ENCODE measurements around the gene IL17RA.

Gene IL17RA

GRCh38 chr22:17104336-17104935 lies 19.6 kb downstream of the IL17RA start:
- Mint-ChIP-seq H3K4me3 (no peak overlapping the region), H3K9me3 (no peaks in the 10 kb centered on the region), H3K27ac (ENCODE audit: low read depth) (no peak overlapping the region), H3K36me3 (ENCODE audit: insufficient read depth) (peaks cover 58% of the 10 kb centered on the region), H3K4me1 (peaks cover 22% of the 10 kb centered on the region), H3K27me3 (no peaks in the 10 kb centered on the region)
- ATAC-seq (replicated peaks; ENCODE audit: extremely low read depth, poor library complexity, severe bottlenecking): no peak
- DNase-seq (ENCODE audit: low spot score in 2 of 2): no peak

DNA sequence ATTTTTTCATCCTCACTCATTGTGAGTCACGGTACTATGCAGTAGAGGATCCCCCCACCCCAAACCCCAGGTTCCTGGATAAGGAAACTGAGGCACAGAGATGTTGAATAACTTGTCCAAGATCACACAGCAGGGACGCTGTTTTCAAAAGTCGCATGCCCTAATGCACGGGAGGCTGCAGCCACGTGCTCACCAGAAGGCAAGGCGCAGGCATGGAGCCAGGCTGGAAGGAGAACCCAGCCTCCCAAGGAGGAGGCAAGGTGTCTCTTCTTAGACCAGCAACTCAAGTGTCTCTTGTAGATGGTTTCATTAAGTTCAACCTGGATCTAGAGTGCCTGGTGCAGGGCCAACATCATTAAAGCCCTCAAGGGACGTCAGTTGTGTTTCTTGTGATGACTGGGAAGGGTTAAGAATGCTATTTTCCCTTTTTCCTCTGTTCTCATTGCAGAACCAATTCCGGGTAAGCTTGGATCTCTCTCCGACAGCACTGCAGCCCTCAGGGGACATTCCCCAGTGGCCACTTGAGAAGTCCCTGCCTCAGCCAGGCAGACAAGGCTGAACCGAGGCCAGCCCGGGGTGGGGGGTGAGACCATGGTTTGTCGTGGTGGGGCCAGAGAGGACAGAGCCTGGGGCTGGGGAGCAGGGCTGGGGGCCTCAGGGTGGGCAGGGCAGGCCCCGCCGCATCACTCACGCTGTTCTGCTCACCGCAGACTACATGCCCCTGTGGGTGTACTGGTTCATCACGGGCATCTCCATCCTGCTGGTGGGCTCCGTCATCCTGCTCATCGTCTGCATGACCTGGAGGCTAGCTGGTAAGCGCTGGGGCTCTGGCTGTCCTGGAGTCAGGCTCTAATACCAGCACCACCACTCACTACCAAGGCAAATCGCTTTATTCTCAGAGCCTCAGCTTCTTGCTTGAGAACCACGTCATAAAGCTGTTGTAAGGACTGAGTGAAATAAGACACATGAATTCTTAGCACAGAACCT lies 20.6 kb downstream of the IL17RA start:
- no peak overlapping the region for H3K27ac Mint-ChIP-seq (ENCODE audit: low read depth)
- peaks cover 20% of the 10 kb centered on the region for H3K4me1 Mint-ChIP-seq
- no peak for DNase-seq (ENCODE audit: low spot score in 2 of 2)
- H3K9me3 Mint-ChIP-seq: no peaks in the 10 kb centered on the region
- H3K4me3 Mint-ChIP-seq: no peak overlapping the region
- H3K27me3 Mint-ChIP-seq: no peaks in the 10 kb centered on the region
- H3K36me3 Mint-ChIP-seq (ENCODE audit: insufficient read depth): peaks cover 57% of the 10 kb centered on the region
- no peak for ATAC-seq (replicated peaks; ENCODE audit: extremely low read depth, poor library complexity, severe bottlenecking)

DNA sequence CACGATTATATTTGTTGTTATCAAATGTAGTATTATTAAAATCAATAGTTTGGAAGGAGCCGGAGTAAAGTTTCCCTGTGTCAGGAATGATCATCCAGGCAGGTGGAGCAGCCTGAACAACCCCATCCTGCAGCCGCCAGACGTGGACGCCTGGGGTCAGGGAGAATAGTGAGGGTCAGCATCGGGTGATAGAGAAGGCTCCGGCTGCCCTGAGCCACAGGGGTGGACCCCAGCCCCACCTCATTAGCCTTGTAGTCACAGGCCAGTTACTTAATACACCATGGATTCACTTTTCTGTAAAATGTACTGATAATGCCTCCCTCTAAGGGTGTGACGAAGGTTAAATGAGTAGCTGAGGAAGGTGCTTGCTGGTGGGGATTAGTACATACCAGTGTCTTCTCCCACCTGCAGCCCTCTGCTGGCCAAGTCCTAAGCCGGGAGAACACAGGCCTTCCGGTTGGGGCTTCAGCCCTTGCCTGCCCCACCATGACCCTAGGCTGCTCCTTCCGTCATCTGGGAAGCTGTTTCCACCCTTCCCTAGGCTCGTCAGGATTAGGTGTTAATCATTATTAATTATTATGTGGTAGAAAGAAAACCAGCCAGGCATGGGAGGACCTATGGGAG lies 21.5 kb downstream of the IL17RA start:
- Mint-ChIP-seq H3K4me1 (peaks cover 20% of the 10 kb centered on the region), H3K27ac (ENCODE audit: low read depth) (no peak overlapping the region), H3K36me3 (ENCODE audit: insufficient read depth) (peaks cover 52% of the 10 kb centered on the region), H3K9me3 (no peaks in the 10 kb centered on the region), H3K4me3 (no peak overlapping the region), H3K27me3 (no peaks in the 10 kb centered on the region)
- DNase-seq (ENCODE audit: low spot score in 2 of 2) (no peak), ATAC-seq (replicated peaks; ENCODE audit: extremely low read depth, poor library complexity, severe bottlenecking) (peak; percentile 32)

- ATAC-seq (replicated peaks; ENCODE audit: extremely low read depth, poor library complexity, severe bottlenecking): peak; percentile 46
- DNase-seq (ENCODE audit: low spot score in 2 of 2): no peak
- Mint-ChIP-seq H3K27me3 (no peaks in the 10 kb centered on the region), H3K36me3 (ENCODE audit: insufficient read depth) (peaks cover 47% of the 10 kb centered on the region), H3K27ac (ENCODE audit: low read depth) (no peak overlapping the region), H3K4me3 (no peak overlapping the region), H3K9me3 (no peaks in the 10 kb centered on the region), H3K4me1 (peaks cover 14% of the 10 kb centered on the region)
These were observed 22.2 kb downstream of the IL17RA start for GRCh38 chr22:17106785-17107546.

DNA sequence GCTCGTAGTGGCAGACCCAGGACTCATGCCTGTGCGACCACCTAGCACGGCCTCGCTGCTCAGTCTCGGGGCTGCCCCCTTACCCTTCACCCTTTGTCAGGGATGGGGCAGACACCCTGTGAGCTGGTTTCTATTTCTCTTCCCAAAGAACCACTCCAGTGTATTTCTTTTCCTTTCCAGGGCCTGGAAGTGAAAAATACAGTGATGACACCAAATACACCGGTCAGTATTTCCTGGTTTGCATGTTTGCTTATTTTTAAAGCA lies 22.7 kb downstream of the IL17RA start:
- no peaks in the 10 kb centered on the region for H3K9me3 Mint-ChIP-seq
- peaks cover 44% of the 10 kb centered on the region for H3K36me3 Mint-ChIP-seq (ENCODE audit: insufficient read depth)
- ATAC-seq (replicated peaks; ENCODE audit: extremely low read depth, poor library complexity, severe bottlenecking): no peak
- DNase-seq (ENCODE audit: low spot score in 2 of 2): no peak
- peaks cover 9% of the 10 kb centered on the region for H3K4me1 Mint-ChIP-seq
- H3K27ac Mint-ChIP-seq (ENCODE audit: low read depth): peak overlapping the region; percentile 23
- no peak overlapping the region for H3K4me3 Mint-ChIP-seq
- no peaks in the 10 kb centered on the region for H3K27me3 Mint-ChIP-seq

GRCh38 chr22:17108256-17109112 lies 23.7 kb downstream of the IL17RA start:
- H3K36me3 Mint-ChIP-seq (ENCODE audit: insufficient read depth): peaks cover 34% of the 10 kb centered on the region
- no peak overlapping the region for H3K27ac Mint-ChIP-seq (ENCODE audit: low read depth)
- H3K9me3 Mint-ChIP-seq: no peaks in the 10 kb centered on the region
- ATAC-seq (replicated peaks; ENCODE audit: extremely low read depth, poor library complexity, severe bottlenecking): no peak
- no peaks in the 10 kb centered on the region for H3K27me3 Mint-ChIP-seq
- no peak overlapping the region for H3K4me3 Mint-ChIP-seq
- DNase-seq (ENCODE audit: low spot score in 2 of 2): no peak
- peaks cover 15% of the 10 kb centered on the region for H3K4me1 Mint-ChIP-seq

- Mint-ChIP-seq H3K27ac (ENCODE audit: low read depth) (no peak overlapping the region), H3K27me3 (no peaks in the 10 kb centered on the region), H3K9me3 (no peaks in the 10 kb centered on the region), H3K36me3 (ENCODE audit: insufficient read depth) (peaks cover 33% of the 10 kb centered on the region), H3K4me1 (peaks cover 17% of the 10 kb centered on the region), H3K4me3 (no peak overlapping the region)
- DNase-seq (ENCODE audit: low spot score in 2 of 2): no peak
- no peak for ATAC-seq (replicated peaks; ENCODE audit: extremely low read depth, poor library complexity, severe bottlenecking)
These were observed 24.5 kb downstream of the IL17RA start for GRCh38 chr22:17109113-17109865.

GRCh38 chr22:17109976-17110375 lies 25.2 kb downstream of the IL17RA start:
- Mint-ChIP-seq H3K4me1 (peaks cover 17% of the 10 kb centered on the region), H3K4me3 (no peak overlapping the region), H3K36me3 (ENCODE audit: insufficient read depth) (peaks cover 30% of the 10 kb centered on the region), H3K9me3 (no peaks in the 10 kb centered on the region), H3K27ac (ENCODE audit: low read depth) (no peak overlapping the region), H3K27me3 (no peaks in the 10 kb centered on the region)
- DNase-seq (ENCODE audit: low spot score in 2 of 2): no peak
- no peak for ATAC-seq (replicated peaks; ENCODE audit: extremely low read depth, poor library complexity, severe bottlenecking)

DNA sequence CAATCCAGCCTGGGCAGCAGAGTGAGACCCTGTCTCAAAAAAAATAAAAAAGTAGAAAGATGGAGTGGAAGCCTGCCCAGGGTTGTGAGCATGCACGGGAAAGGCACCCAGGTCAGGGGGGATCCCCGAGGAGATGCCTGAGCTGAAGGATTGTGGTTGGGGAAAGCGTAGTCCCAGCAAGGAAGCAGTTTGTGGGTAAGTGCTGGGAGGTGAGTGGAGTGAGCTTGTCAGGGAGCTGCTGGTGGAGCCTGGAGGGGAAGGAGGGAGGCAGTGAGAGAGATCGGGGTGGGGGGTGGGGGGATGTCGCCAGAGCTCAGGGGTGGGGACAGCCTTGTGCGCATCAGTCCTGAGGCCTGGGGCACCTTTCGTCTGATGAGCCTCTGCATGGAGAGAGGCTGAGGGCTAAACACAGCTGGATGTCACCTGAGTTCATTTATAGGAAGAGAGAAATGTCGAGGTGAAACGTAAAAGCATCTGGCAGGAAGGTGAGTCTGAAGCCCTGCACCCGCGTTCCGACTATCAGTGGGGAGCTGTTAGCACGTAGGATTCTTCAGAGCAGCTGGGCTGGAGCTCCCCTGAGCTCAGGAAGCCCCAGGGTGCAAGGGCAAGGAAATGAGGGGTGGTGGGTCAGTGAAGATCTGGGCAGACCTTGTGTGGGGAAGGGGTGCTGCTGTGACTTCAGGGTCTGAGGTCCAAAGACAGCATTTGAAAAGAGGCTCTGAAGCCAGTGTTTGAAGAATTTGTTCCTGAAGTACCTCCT lies 26.2 kb downstream of the IL17RA start:
- Mint-ChIP-seq H3K9me3 (no peaks in the 10 kb centered on the region), H3K36me3 (ENCODE audit: insufficient read depth) (peaks cover 29% of the 10 kb centered on the region), H3K4me3 (no peak overlapping the region), H3K27me3 (no peaks in the 10 kb centered on the region), H3K4me1 (peaks cover 25% of the 10 kb centered on the region), H3K27ac (ENCODE audit: low read depth) (peak overlapping the region; percentile 45)
- DNase-seq (ENCODE audit: low spot score in 2 of 2) (no peak), ATAC-seq (replicated peaks; ENCODE audit: extremely low read depth, poor library complexity, severe bottlenecking) (no peak)

DNA sequence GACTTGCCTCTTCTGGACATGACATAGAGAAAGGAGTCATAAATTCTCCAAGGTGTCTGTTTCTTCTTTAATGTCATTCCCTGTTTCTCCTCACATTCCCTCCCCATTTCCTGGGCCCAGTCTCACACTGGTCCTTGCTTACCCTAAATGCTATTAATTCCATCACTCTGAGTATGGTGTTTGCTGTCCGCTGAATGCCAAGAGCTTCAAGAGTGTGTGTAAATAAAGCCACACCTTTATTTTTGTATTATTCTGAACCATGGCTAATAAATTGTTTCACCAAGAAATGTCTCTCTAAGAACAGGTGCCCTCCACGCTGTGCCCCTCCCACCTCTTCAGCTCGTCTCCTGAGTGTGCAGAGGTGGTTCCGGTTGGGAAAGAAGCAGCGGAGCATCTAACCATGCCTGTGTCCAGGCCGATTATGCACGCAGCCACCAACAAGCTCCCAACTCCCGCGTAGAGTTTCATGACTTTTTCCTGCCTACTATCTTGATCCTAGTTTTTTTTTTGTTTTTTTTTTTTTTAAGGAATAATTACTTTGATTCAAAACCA lies 27.8 kb downstream of the IL17RA start:
- no peak for DNase-seq (ENCODE audit: low spot score in 2 of 2)
- ATAC-seq (replicated peaks; ENCODE audit: extremely low read depth, poor library complexity, severe bottlenecking): no peak
- Mint-ChIP-seq H3K27ac (ENCODE audit: low read depth) (no peak overlapping the region), H3K27me3 (no peaks in the 10 kb centered on the region), H3K36me3 (ENCODE audit: insufficient read depth) (peaks cover 19% of the 10 kb centered on the region), H3K4me1 (peaks cover 41% of the 10 kb centered on the region), H3K4me3 (no peak overlapping the region), H3K9me3 (no peaks in the 10 kb centered on the region)

DNA sequence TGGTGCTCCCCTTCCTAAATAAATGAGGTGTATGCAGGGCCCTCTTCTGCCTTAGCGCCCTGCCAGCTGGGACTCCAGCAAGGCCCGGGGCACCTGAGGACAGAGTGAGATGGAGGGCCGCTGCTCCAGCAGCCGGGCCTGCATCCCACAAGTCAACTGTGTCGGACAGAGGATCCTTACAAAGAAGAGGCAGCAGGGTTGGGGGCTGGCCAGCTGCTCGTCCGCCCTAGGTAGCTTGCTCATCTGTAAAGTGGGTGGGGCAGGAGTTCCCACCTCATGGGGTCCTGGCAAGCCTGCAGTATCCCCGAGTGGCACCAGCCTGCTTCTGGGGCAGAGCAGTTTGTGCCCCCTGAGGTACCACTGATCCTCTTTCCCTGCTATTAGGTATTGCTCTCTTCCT lies 28.8 kb downstream of the IL17RA start:
- Mint-ChIP-seq H3K27me3 (no peaks in the 10 kb centered on the region), H3K4me1 (peaks cover 51% of the 10 kb centered on the region), H3K9me3 (no peaks in the 10 kb centered on the region), H3K36me3 (ENCODE audit: insufficient read depth) (peaks cover 16% of the 10 kb centered on the region), H3K4me3 (no peak overlapping the region), H3K27ac (ENCODE audit: low read depth) (no peak overlapping the region)
- ATAC-seq (replicated peaks; ENCODE audit: extremely low read depth, poor library complexity, severe bottlenecking): no peak
- no peak for DNase-seq (ENCODE audit: low spot score in 2 of 2)

All from central memory CD8-positive, alpha-beta T cell (primary cell).